MCF 10A (cell line): Measurements from ENCODE around the gene CXCL17. TPM values are rescaled to one million over a fixed set of nuclear protein-coding genes. Genes with fewer than 3 reads are reported as not detected.

Source experiments
- BruUV-seq: library from RNA; stranded (reverse); fragments of 400-500 nt; replicated peaks from 2 replicates; lab custom pipeline; 2021; lab: Mats Ljungman, UMichigan
- CTCF ChIA-PET: fragments of 300-600 bp; sonication (Branson Sonifier 250); formaldehyde crosslinking; extraction: SDS; loops from one replicate; lab custom pipeline; 2021; ENCODE audit warnings: antibody characterized with exemption, inconsistent platforms; lab: Yijun Ruan, JAX
- POLR2A ChIA-PET: fragments of 300-600, 350-650 bp; sonication (Branson Sonifier 250); formaldehyde crosslinking; extraction: SDS; loops from one replicate; lab custom pipeline; 2020; ENCODE audit warnings: antibody characterized with exemption, inconsistent platforms; lab: Yijun Ruan, JAX
- DNase-seq: peaks from one replicate; pipeline ENCODE4 v3.0.0-alpha.2; 2018; ENCODE audit not compliant: unreplicated experiment
- H3K27ac Mint-ChIP-seq: one replicate; pipeline ENCODE4 v1.8.0; 2022; ENCODE audit warnings: mild to moderate bottlenecking, low read depth, mixed read lengths; ENCODE audit not compliant: unreplicated experiment
- H3K27me3 Mint-ChIP-seq: one replicate; pipeline ENCODE4 v1.8.0; 2022; ENCODE audit warnings: mixed read lengths; ENCODE audit not compliant: insufficient read depth, unreplicated experiment
- H3K36me3 Mint-ChIP-seq: one replicate; pipeline ENCODE4 v1.8.0; 2022; ENCODE audit warnings: mild to moderate bottlenecking, moderate library complexity, mixed read lengths; ENCODE audit not compliant: insufficient read depth, unreplicated experiment
- H3K4me1 Mint-ChIP-seq: one replicate; pipeline ENCODE4 v1.8.0; 2022; ENCODE audit warnings: mixed read lengths; ENCODE audit not compliant: insufficient read depth, unreplicated experiment
- H3K4me3 Mint-ChIP-seq: one replicate; pipeline ENCODE4 v1.8.0; 2022; ENCODE audit warnings: mild to moderate bottlenecking, moderate library complexity, mixed read lengths; ENCODE audit not compliant: unreplicated experiment
- H3K9me3 Mint-ChIP-seq: one replicate; pipeline ENCODE4 v1.8.0; 2022; ENCODE audit warnings: mixed read lengths; ENCODE audit not compliant: unreplicated experiment
- CTCF ChIP-seq: fragments of 200-600 bp; IDR thresholded peaks from one replicate; pipeline ENCODE4 v1.8.0; 2022; ENCODE audit warnings: antibody characterized with exemption, mild to moderate bottlenecking; ENCODE audit not compliant: unreplicated experiment
- intact Hi-C: fragments of 100-400 bp; cut with micrococcal nuclease; formaldehyde crosslinking; loops from 2 replicates; pipeline ENCODE4 v1.14.1; 2022
- total RNA-seq: library from RNA; stranded (reverse); gene quantifications from 2 replicates; pipeline ENCODE4 v1.2.3, GENCODE V29; 2022

CXCL17 gene
- total RNA-seq, 1 experiment from 2014 or later: not detected

- BruUV-seq: TSS peak; percentile 88
- POLR2A ChIA-PET: interaction anchor here (0.6 to 2.3 kb wide), 20 partner anchors 11 to 1776 kb away, joined by 3 to 12 read pairs (median 4); partner anchors contain the start of genes GSK3A, LIPE and ZNF574
- no peak for TF ChIP-seq CTCF
Observed at GRCh38 chr19:42396381-42397262, 46.1 kb downstream of the CXCL17 start.

GRCh38 chr19:42394751-42395150 is 48.0 kb downstream of the CXCL17 start:
- Mint-ChIP-seq H3K27ac (no peak overlapping the region), H3K4me1 (peaks cover 40% of the 10 kb centered on the region), H3K36me3 (peaks cover 10% of the 10 kb centered on the region), H3K9me3 (no peaks in the 10 kb centered on the region), H3K27me3 (peaks cover 27% of the 10 kb centered on the region), H3K4me3 (no peak overlapping the region)
- POLR2A ChIA-PET: no interaction called here
- CTCF ChIA-PET: interaction anchor here (0.9 kb wide), 1 partner anchor 286 kb away, joined by 6 read pairs; no protein-coding TSS in a partner anchor
- DNase-seq: no peak
- BruUV-seq: no TSS peak
- intact Hi-C loops: loop anchor here (10.0 kb wide), 1 partner anchor 150 kb away; the partner anchor contains the start of gene GSK3A
- no peak for TF ChIP-seq CTCF

More at GRCh38 chr19:42396381-42397262, 46.1 kb downstream of the CXCL17 start:
- Mint-ChIP-seq H3K27me3 (peaks cover 9% of the 10 kb centered on the region), H3K36me3 (peaks cover 10% of the 10 kb centered on the region), H3K27ac (peak overlapping the region; percentile 99), H3K4me3 (peak overlapping the region; percentile 83), H3K9me3 (no peaks in the 10 kb centered on the region), H3K4me1 (peaks cover 47% of the 10 kb centered on the region)
- DNase-seq: peak; percentile 99
- intact Hi-C loops: loop anchor here (10.0 kb wide), 1 partner anchor 152 kb away; the partner anchor contains the start of gene GSK3A
- CTCF ChIA-PET: interaction anchor here (0.6 to 1.4 kb wide), 6 partner anchors 7 to 23 kb away, joined by 3 to 7 read pairs (median 4); no protein-coding TSS in a partner anchor

GRCh38 chr19:42392165-42392564 is 50.6 kb downstream of the CXCL17 start:
- intact Hi-C loops: loop anchor here (10.0 kb wide), 1 partner anchor 147 kb away; the partner anchor contains the start of gene GSK3A
- H3K36me3 Mint-ChIP-seq: no peaks in the 10 kb centered on the region

More at GRCh38 chr19:42392165-42392564, 50.6 kb downstream of the CXCL17 start:
- ChIA-PET CTCF (interaction anchor here (2.3 kb wide), 1 partner anchor 9 kb away, joined by 8 read pairs; no protein-coding TSS in a partner anchor), POLR2A (no interaction called here)
- no TSS peak for BruUV-seq
- Mint-ChIP-seq H3K4me1 (peaks cover 18% of the 10 kb centered on the region), H3K4me3 (no peak overlapping the region), H3K27ac (no peak overlapping the region), H3K27me3 (peaks cover 34% of the 10 kb centered on the region), H3K9me3 (no peaks in the 10 kb centered on the region)
- DNase-seq: no peak
- TF ChIP-seq CTCF: no peak
